HG02981 (cell line): ENCODE measurements around the gene EVA1A.

Experiments
- ATAC-seq: cut with Tn5 transposase; IDR thresholded peaks from one replicate; pipeline ENCODE4 v1.9.1; 2021; ENCODE audit warnings: mild to moderate bottlenecking, moderate library complexity; ENCODE audit not compliant: unreplicated experiment

The EVA1A gene

GRCh38 chr2:75560768-75561565, at the start of gene EVA1A:
Gene EVA1A (minus strand): TSS chr2:75560939. CDS start chr2:75518140, 42,799 bp downstream.
- peak; percentile 39 for ATAC-seq

GRCh38 chr2:75609937-75610508, 49.3 kb upstream of the EVA1A start:
- ATAC-seq = no peak

GRCh38 chr2:75609334-75609689, 48.6 kb upstream of the EVA1A start:
- ATAC-seq = no peak

- ATAC-seq = peak; percentile 81
Measured at GRCh38 chr2:75608684-75609333, 48.1 kb upstream of the EVA1A start.

- no peak for ATAC-seq
Measured at GRCh38 chr2:75607988-75608683, 47.4 kb upstream of the EVA1A start.

GRCh38 chr2:75607400-75607798, 46.7 kb upstream of the EVA1A start:
- no peak for ATAC-seq

GRCh38 chr2:75606761-75607399, 46.1 kb upstream of the EVA1A start:
- no peak for ATAC-seq

- ATAC-seq = no peak
Measured at GRCh38 chr2:75605770-75606529, 45.2 kb upstream of the EVA1A start.

- no peak for ATAC-seq
Measured at GRCh38 chr2:75604484-75604883, 43.7 kb upstream of the EVA1A start.

- no peak for ATAC-seq
Measured at GRCh38 chr2:75603477-75603876, 42.7 kb upstream of the EVA1A start.

GRCh38 chr2:75602724-75603342, 42.1 kb upstream of the EVA1A start:
- no peak for ATAC-seq

- no peak for ATAC-seq
Measured at GRCh38 chr2:75600461-75601011, 39.8 kb upstream of the EVA1A start.

GRCh38 chr2:75598589-75599155, 37.9 kb upstream of the EVA1A start:
- ATAC-seq = no peak

- no peak for ATAC-seq
Measured at GRCh38 chr2:75597949-75598348, 37.2 kb upstream of the EVA1A start.

GRCh38 chr2:75596784-75597183, 36.0 kb upstream of the EVA1A start:
- ATAC-seq = no peak

GRCh38 chr2:75595541-75596395, 35.0 kb upstream of the EVA1A start:
- ATAC-seq = no peak

- no peak for ATAC-seq
Measured at GRCh38 chr2:75594596-75594995, 33.9 kb upstream of the EVA1A start.

- ATAC-seq = no peak
Measured at GRCh38 chr2:75592888-75593287, 32.1 kb upstream of the EVA1A start.
